HG02884 (cell line): ENCODE measurements around the gene NKX6-2.
"Not testable (repeated sequence)": the region's sequence is repeated elsewhere in the genome, so short reads cannot be mapped to it uniquely, and the experiment has no call there.

Source experiments
- ATAC-seq: cut with Tn5 transposase; IDR thresholded peaks from one replicate; pipeline ENCODE4 v1.9.1; 2021; ENCODE audit warnings: mild to moderate bottlenecking, moderate library complexity; ENCODE audit not compliant: unreplicated experiment

Gene NKX6-2

GRCh38 chr10:132799865-132800264, 13.9 kb upstream of the NKX6-2 start:
- ATAC-seq: no peak

- no peak for ATAC-seq
Measured at GRCh38 chr10:132798876-132799275, 12.9 kb upstream of the NKX6-2 start.

- ATAC-seq: no peak
Measured at GRCh38 chr10:132798403-132798802, 12.5 kb upstream of the NKX6-2 start.

- not testable (repeated sequence) for ATAC-seq
Measured at GRCh38 chr10:132797986-132798385, 12.0 kb upstream of the NKX6-2 start.

- ATAC-seq: no peak
Measured at GRCh38 chr10:132796846-132797245, 10.9 kb upstream of the NKX6-2 start.

- ATAC-seq: no peak
Measured at GRCh38 chr10:132793871-132794849, 8.2 kb upstream of the NKX6-2 start.

GRCh38 chr10:132793213-132793612, 7.3 kb upstream of the NKX6-2 start:
- no peak for ATAC-seq

- no peak for ATAC-seq
Measured at GRCh38 chr10:132792796-132793195, 6.8 kb upstream of the NKX6-2 start.

GRCh38 chr10:132792099-132792498, 6.2 kb upstream of the NKX6-2 start:
- not testable (repeated sequence) for ATAC-seq

GRCh38 chr10:132790934-132791829, 5.2 kb upstream of the NKX6-2 start:
- no peak for ATAC-seq

GRCh38 chr10:132790470-132790869, 4.5 kb upstream of the NKX6-2 start:
- no peak for ATAC-seq

GRCh38 chr10:132789659-132790148, 3.8 kb upstream of the NKX6-2 start:
- no peak for ATAC-seq

- ATAC-seq: no peak
Measured at GRCh38 chr10:132788831-132789219, 2.9 kb upstream of the NKX6-2 start.

- no peak for ATAC-seq
Measured at GRCh38 chr10:132788180-132788830, 2.4 kb upstream of the NKX6-2 start.

- no peak for ATAC-seq
Measured at GRCh38 chr10:132787495-132788179, 1.7 kb upstream of the NKX6-2 start.

GRCh38 chr10:132786884-132787494, 1.0 kb upstream of the NKX6-2 start:
- no peak for ATAC-seq

GRCh38 chr10:132786476-132786883, 533 bp upstream of the NKX6-2 start:
- ATAC-seq: no peak

- ATAC-seq: no peak
Measured at GRCh38 chr10:132784866-132785722, 853 bp downstream of the NKX6-2 start.
